ENCODE results near the gene CORO2B.

CORO2B gene

DNA sequence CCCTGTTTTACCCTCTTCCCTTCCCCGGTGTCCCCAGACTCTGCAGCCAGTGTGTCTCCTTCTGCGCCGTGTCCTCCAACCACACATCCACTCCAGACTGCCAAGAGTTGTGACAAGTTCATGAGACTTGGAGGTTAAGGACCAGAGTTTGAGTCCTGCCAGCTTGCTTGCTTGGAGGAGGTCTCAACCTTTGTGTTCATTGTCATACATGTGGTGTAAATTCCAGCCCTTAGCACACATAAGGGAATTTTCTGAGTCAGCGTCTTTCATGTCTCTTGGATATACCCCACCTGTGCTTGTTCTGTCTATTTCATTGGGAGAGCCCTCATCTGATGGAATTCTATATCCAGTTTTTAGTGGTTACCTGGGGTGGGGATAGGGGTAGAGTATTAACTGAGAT lies 13.3 kb downstream of the CORO2B start:
- Histone ChIP-seq H3K9me2 (replicated peaks; ENCODE audit: insufficient read depth, low read length) (no peaks in the 10 kb centered on the region), H3K79me2 (ENCODE audit: insufficient read depth, low read length) (no peaks in the 10 kb centered on the region), H3K9ac (ENCODE audit: low read length) (no peak overlapping the region), H2AFZ (ENCODE audit: low read depth, low read length, severe bottlenecking) (no peak overlapping the region), H4K20me1 (ENCODE audit: low read depth, low read length) (no peaks in the 10 kb centered on the region), H3K27me3 (ENCODE audit: low read length) (no peaks in the 10 kb centered on the region), H3K36me3 (ENCODE audit: low read length) (no peaks in the 10 kb centered on the region), H3K4me3 (ENCODE audit: insufficient read depth, low read length, poor library complexity, severe bottlenecking) (no peak overlapping the region), H3K27ac (ENCODE audit: low read depth, low read length) (no peak overlapping the region), H3K4me2 (ENCODE audit: low read depth, low read length, poor library complexity, severe bottlenecking) (no peak overlapping the region), H3F3A (ENCODE audit: insufficient read depth) (no peaks in the 10 kb centered on the region), H3K9me3 (ENCODE audit: insufficient read depth, low read length) (no peaks in the 10 kb centered on the region)
- TF ChIP-seq, protein P1, sequence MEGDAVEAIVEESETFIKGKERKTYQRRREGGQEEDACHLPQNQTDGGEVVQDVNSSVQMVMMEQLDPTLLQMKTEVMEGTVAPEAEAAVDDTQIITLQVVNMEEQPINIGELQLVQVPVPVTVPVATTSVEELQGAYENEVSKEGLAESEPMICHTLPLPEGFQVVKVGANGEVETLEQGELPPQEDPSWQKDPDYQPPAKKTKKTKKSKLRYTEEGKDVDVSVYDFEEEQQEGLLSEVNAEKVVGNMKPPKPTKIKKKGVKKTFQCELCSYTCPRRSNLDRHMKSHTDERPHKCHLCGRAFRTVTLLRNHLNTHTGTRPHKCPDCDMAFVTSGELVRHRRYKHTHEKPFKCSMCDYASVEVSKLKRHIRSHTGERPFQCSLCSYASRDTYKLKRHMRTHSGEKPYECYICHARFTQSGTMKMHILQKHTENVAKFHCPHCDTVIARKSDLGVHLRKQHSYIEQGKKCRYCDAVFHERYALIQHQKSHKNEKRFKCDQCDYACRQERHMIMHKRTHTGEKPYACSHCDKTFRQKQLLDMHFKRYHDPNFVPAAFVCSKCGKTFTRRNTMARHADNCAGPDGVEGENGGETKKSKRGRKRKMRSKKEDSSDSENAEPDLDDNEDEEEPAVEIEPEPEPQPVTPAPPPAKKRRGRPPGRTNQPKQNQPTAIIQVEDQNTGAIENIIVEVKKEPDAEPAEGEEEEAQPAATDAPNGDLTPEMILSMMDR (IDR thresholded peaks at IDR 0.05; ENCODE audit: insufficient read depth, low read length, poor library complexity, severe bottlenecking) = no peak
- TF ChIP-seq EZH2phosphoT487 (conservative IDR thresholded peaks at IDR 0.05; ENCODE audit: low read length) = no peak

DNA sequence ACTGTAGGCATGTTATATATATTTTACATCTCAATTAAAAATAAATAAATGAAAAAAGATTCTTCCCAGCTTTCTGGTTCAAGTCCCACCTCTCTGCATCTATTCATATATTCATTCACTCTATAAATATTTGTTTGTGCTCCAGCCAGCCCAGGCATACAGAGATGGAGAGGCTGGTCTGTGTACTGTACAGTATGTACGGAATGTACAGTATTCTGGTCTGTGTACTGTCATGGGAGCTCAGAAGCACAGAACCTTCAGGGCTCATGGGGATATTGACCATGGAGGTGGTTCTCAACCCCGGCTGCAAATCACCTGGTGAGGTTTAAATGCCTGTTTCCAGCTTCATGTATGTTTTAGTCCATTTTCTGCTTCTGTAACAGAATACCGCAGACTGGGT lies 13.8 kb downstream of the CORO2B start:
- no peaks in the 10 kb centered on the region for H3F3A ChIP-seq (ENCODE audit: insufficient read depth)
- H3K9me2 ChIP-seq (replicated peaks; ENCODE audit: insufficient read depth, low read length) = no peaks in the 10 kb centered on the region
- H3K36me3 ChIP-seq (ENCODE audit: low read length) = no peaks in the 10 kb centered on the region
- no peaks in the 10 kb centered on the region for H4K20me1 ChIP-seq (ENCODE audit: low read depth, low read length)
- TF ChIP-seq EZH2phosphoT487 (conservative IDR thresholded peaks at IDR 0.05; ENCODE audit: low read length) = no peak
- TF ChIP-seq, protein P1 (IDR thresholded peaks at IDR 0.05; ENCODE audit: insufficient read depth, low read length, poor library complexity, severe bottlenecking) = no peak
- no peak overlapping the region for H2AFZ ChIP-seq (ENCODE audit: low read depth, low read length, severe bottlenecking)
- H3K9ac ChIP-seq (ENCODE audit: low read length) = no peak overlapping the region
- no peak overlapping the region for H3K4me3 ChIP-seq (ENCODE audit: insufficient read depth, low read length, poor library complexity, severe bottlenecking)
- H3K27ac ChIP-seq (ENCODE audit: low read depth, low read length) = no peak overlapping the region
- no peak overlapping the region for H3K4me2 ChIP-seq (ENCODE audit: low read depth, low read length, poor library complexity, severe bottlenecking)
- H3K79me2 ChIP-seq (ENCODE audit: insufficient read depth, low read length) = no peaks in the 10 kb centered on the region
- no peaks in the 10 kb centered on the region for H3K9me3 ChIP-seq (ENCODE audit: insufficient read depth, low read length)
- no peaks in the 10 kb centered on the region for H3K27me3 ChIP-seq (ENCODE audit: low read length)

DNA sequence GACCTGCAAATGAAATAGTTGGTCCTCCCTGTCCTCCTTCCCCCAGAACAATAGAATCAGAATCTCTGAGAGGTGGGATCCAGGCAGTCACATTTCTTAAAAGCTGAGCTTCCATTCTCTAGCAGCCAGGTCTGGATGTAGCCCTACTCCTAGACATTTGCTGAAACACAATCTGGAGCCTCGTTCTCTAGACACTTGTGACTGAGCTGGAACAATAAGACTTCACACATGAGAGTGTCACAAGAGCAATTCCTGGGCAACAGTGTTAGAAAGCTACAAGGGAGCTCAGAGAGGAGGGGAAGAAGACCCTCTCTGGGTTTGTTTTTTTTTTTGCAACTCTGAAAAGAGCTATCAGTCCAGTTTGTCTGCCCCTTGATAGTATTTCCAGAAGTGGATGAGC lies 14.5 kb downstream of the CORO2B start:
- Histone ChIP-seq H3F3A (ENCODE audit: insufficient read depth) (no peaks in the 10 kb centered on the region), H3K79me2 (ENCODE audit: insufficient read depth, low read length) (no peaks in the 10 kb centered on the region), H3K9me3 (ENCODE audit: insufficient read depth, low read length) (no peaks in the 10 kb centered on the region), H3K9me2 (replicated peaks; ENCODE audit: insufficient read depth, low read length) (no peaks in the 10 kb centered on the region), H3K27me3 (ENCODE audit: low read length) (no peaks in the 10 kb centered on the region), H3K4me2 (ENCODE audit: low read depth, low read length, poor library complexity, severe bottlenecking) (no peak overlapping the region), H3K27ac (ENCODE audit: low read depth, low read length) (no peak overlapping the region), H4K20me1 (ENCODE audit: low read depth, low read length) (no peaks in the 10 kb centered on the region), H3K4me3 (ENCODE audit: insufficient read depth, low read length, poor library complexity, severe bottlenecking) (no peak overlapping the region), H2AFZ (ENCODE audit: low read depth, low read length, severe bottlenecking) (no peak overlapping the region), H3K36me3 (ENCODE audit: low read length) (no peaks in the 10 kb centered on the region), H3K9ac (ENCODE audit: low read length) (no peak overlapping the region)
- no peak for TF ChIP-seq EZH2phosphoT487 (conservative IDR thresholded peaks at IDR 0.05; ENCODE audit: low read length)
- TF ChIP-seq, protein P1 (IDR thresholded peaks at IDR 0.05; ENCODE audit: insufficient read depth, low read length, poor library complexity, severe bottlenecking) = no peak
